ENCODE measurements around the gene RPL29.

Gene RPL29

DNA sequence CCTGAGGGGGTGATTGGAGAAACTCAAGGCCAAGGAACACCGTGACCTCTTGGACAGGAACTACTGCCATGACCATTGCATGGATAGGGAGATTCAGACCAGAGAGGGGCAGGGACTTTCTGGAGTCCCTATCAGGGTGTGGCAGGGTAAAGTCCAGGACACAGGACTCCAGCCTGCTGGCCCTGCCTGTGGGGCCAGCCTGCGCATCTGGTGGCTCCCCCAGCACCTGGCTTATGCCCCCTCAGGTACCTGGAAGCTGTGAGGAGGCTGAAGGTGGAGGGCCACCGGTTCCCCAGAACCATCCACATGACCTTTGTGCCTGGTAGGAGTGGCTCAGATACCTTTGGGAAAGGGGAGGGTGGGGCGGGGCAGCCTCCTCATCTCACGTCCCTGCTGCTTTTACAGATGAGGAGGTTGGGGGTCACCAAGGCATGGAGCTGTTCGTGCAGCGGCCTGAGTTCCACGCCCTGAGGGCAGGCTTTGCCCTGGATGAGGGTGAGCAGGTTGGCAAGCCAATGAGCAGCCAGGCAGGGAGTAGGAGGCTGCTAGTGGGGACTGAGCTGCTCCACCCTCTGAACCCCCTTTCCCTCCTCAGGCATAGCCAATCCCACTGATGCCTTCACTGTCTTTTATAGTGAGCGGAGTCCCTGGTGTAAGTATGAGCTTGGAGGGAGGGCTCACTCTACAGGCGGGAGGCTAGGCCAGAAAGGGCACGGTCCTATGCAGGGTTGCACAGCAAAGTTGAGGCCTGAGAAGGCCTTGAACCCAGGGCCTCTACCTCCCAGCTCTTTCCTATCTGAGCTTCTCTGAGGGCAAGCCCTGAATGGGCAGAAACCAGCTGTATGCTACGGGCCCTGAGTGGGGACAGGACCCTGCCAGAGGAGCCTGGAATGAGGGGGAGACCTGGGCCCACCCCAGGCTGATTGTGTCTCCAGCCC lies 9.4 kb downstream of the RPL29 start:
- intact Hi-C loops (cut with DNase I) = no loop called here

DNA sequence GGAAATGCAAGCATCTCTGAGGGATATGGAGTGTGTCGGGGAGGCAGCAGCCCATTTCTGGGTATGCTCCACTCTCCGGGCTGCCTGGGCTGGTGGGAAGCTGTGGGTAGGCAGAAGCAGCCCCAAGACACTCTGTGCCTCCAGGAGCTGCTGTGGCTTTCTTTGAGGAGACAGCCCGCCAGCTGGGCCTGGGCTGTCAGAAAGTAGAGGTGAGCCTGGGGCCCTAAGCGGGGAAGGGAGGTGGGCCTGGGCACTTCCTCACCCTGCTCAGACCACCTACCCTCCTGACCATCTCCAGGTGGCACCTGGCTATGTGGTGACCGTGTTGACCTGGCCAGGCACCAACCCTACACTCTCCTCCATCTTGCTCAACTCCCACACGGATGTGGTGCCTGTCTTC lies 10.6 kb downstream of the RPL29 start:
- no peak for DNase-seq
- intact Hi-C loops (cut with DNase I) = no loop called here

More for the DNA sequence above, 9.4 kb downstream of the RPL29 start:
- DNase-seq = no peak

DNA sequence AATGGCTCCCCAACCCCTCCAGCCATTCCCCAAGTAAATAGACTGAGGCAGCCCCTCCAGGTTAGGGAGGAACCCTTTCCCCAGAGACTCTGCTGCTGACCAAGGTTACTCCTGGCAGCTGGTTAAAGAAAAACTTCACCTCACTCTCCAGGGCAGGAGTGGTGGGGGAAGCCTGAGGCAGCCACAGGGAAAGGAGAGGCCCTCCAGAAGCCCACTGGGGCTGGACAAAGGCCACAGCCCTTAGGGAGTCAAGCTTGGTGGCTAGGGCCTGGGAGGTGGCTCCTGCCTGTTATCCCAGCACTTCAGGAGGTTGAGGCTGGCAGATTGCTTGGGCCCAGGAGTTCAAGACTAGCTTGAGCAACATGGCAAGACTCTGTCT lies 11.4 kb downstream of the RPL29 start:
- intact Hi-C loops (cut with DNase I) = no loop called here
- peak in 1 of 10 donors; percentile 45 for DNase-seq

DNA sequence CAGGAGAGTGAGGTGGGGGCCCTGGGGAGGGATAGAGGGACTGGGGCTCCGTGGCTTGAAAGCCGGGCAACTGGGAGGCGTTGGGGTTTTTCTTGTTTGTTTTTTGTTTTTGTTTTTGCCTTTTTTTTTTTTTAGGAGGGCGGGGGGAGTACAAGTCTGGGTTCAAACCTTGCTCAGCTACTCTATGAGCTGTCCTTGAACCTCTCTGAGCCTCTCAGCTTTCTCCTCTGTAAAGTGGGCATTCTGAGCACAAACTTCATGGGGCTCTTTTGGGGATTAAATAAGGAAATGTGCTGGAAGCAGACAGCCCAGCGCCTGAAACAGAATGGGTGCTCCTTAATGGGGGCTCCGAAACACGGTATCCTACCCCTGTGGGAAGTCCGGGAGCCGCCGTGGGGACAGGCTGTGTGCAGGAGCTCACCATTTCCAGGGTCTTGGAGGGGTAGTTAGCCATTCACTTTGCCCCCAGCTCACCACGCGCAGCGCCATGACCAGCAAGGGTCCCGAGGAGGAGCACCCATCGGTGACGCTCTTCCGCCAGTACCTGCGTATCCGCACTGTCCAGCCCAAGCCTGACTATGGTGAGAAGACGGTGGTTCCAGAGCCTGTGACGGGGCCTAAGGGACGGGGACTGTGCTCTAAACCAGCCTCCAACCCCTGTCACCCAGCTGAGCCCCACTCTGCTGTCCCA lies 12.0 kb downstream of the RPL29 start:
- DNase-seq = peak in 1 of 10 donors; percentile 79
- intact Hi-C loops (cut with DNase I) = no loop called here

DNA sequence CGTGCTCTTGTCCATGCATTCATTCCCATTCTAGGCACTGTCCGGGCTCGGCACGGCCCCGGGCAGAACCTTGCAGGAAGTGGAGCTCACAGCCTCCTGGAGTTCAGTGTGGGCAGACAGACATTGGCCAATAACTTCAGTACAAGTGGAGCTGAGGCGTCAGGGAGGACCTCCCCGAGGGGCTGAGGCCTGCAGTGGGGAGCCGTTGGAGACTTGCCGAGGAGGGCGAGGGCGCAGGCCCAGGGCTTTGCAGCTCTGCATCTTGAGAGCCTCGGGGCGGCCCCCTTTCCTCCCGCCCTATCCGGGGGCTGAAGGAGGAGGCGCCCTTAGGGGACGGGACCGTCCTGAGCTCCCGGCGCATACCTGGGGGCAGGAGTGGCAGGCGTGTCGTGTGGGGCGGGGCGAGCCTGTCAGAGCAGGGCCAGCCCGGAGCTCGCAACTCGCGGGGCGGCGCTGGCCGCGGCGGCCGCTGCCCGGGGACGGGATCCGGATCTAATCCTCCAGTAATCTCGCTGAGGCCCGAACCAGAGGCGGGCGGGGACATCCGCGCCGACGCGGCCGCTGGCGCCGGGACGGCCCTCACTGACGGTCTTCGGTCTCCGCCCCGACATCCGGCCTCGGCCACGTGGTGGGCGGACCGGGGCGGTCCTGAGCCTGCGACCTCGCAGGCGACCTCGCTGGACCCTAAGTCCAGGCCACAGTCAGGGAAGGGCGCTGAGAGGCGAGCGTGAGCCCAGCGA lies 12.7 kb downstream of the RPL29 start, which contains the start of gene ACY1:
Gene ACY1, plus strand, starts transcription at position 698 of the 740 bp plus-strand sequence. CDS start 530 bp downstream, outside the sequence.
- DNase-seq = peak; percentile 63 to 97 (median 76)
- intact Hi-C loops (cut with DNase I) = no loop called here

DNA sequence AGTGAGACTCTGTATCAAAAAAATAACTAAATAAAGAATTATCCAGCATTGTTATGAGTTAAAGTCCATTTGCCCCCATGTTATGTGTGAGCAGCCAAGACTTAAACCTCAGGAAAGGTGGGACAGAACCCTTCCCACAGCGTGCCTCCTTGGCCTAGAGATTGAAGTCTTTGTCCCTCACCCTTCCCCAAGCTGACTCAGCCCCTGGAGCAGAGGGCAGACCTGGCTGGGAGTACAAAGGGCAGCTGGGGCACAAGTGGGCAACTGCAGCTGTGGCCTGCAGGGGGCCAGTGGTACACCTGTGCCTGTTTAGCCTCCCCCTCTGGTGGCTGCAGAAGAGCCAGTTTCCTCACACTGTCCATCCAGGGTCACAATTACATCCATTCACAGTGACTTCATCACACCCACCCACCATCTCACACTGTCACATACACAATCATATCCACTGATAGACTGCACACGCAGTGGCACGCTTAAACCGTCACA lies 13.3 kb downstream of the RPL29 start:
- DNase-seq = peak in 1 of 10 donors; percentile 71
- intact Hi-C loops (cut with DNase I) = no loop called here

DNA sequence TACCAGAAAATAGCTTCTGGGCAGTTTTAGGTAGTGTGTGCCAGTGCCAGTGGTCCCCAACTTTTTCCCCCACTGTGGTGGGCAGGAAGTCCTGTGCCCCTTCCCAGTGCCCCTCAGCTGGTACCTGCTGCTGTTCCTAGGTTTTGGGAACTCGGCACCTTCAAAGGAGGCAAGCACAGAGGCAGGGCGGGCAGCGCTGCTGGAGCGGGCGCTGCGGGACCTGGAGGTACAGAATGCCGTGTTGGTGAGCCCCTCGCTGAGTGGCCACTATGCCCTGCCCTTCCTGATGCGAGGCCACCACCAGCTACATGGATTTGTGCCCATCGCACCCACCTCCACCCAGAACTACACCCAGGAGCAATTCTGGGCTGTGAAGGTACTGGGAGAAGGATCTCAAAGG lies 15.4 kb downstream of the RPL29 start:
- intact Hi-C loops (cut with DNase I) = no loop called here

DNA sequence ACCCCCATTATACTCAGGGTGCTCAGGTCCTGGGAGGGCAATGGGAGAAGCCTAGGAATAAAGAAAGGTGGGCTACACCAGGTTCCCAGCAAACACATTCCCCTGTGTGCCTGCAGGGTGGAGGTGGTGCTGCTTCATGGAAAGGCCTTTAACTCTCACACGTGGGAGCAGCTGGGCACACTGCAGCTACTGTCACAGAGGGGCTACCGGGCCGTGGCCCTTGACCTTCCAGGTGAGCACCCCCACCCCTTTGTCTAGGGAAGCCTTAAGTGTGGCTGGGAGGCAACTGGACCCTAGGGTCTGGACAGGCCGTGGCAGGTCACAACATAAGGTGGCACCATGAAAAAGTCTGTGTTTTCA lies 17.6 kb downstream of the RPL29 start:
- DNase-seq = peak in 2 of 10 donors; percentile 36 to 53
- intact Hi-C loops (cut with DNase I) = no loop called here

More for the DNA sequence above, 15.4 kb downstream of the RPL29 start:
- peak in 1 of 10 donors; percentile 47 for DNase-seq

DNA sequence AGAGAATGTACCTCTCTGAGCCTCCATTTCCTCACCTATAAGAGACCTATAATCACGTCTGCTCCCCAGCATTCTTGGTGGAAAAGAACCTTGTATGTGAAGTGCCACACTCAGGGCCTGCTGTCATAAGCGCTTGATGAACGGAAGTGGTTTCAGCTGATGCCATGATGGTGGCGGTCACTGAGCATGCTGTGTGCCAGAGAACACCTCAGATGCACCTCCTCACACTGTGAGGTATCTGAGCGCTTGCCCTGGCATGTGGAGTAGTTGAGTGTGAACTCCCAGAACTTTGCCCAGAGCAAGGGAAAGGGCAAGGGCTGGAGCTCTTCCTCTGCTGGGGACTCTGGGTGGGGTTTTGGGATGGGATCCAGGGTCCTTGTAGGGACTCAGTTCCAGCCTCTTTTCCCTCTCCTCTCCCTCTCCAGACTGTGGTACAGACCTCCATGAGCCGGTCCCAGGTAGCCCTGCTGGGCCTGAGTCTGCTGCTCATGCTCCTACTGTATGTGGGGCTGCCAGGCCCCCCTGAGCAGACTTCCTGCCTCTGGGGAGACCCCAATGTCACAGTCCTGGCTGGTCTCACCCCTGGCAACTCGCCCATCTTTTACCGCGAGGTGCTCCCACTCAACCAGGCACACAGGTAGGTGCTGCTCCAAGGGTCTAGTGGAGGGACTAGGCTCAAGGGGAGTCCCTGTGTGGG lies 18.1 kb downstream of the RPL29 start:
- intact Hi-C loops (cut with DNase I) = no loop called here
- DNase-seq = peak in 1 of 10 donors; percentile 79

DNA sequence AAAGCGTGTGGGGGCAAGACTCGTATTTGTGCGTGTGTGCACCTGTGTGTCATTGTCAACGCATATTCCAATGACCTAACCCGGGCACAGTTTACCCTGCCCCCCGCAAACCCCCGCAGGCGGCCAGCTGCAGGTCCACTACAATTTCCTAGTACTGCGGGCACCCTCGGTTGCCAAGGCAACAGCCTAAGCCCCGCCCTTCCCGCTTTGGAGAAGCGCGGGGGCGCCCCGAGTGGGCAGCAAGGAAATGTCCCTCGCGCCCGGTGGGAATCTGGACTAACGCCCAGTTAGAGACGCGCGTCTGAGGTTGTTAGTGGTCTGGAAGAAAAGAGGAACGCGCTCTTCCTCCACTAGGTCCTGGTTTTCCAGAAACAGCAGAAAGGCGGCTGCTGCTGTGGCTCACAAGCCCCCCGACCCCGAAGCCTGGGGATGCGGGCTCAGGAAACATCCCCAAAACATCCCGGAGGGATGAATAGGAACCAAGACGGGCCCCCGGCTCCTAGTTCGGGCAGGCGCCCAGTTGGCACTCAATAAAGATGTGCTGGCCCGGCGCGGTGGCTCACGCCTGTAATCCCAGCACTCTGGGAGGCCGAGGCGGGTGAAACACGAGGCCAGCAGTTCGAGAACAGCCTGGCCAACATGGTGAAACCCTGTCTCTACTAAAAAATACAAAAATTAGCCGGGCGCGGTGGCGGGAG lies 19.7 kb downstream of the RPL29 start:
- intact Hi-C loops (cut with DNase I) = no loop called here
- peak; percentile 78 to 98 (median 90) for DNase-seq

DNA sequence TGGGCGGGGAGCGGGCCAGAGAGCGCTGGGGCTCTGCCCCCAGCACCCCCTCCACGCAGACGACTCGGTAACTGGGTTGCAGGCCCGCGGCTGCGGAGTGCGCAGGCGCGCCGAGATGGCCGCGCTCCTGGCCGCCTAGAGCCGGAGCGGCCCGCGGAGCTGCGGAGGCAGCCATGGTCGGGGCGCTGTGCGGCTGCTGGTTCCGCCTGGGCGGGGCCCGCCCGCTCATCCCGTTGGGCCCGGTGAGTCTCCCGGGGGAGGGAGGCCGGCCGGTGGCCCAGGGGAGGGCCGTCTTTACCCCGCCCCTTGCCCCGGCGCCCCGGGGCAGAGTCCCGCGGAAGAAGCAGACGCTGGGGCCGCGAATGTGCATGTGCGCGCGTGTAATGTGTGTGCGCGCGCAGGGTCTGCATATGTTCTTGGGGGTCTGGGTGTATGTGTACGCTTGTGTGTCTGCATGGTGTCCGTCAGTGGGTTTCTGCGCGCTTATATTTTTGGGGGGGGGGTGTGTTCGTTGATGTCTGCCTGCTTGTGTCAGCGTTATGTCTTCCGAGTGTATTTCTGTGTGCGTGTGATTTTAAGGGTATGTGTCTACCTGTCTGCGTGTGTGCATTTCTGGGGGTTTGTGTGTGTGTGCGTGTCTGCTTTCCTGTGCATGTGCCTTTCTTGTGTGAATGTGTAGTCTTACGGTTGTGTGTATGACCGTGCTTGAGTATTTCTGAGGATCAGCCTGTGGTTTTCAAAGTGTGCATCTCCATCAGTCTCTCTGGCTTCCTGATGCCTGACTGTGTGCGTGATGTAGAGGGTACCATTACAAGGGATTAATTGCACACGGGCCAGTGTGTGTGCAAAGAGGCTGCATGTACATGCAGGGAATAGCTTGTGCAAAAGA lies 20.5 kb downstream of the RPL29 start, which contains the start of gene ABHD14A:
Gene ABHD14A, plus strand, starts transcription at position 102 of the 889 bp plus-strand sequence. Its CDS starts 72 bp downstream, at position 174.
- intact Hi-C loops (cut with DNase I) = loop anchor here (1.0 kb wide), 1 partner anchor 33 kb away; the partner anchor contains the start of gene PARP3
- peak; percentile 62 to 97 (median 73) for DNase-seq

DNA sequence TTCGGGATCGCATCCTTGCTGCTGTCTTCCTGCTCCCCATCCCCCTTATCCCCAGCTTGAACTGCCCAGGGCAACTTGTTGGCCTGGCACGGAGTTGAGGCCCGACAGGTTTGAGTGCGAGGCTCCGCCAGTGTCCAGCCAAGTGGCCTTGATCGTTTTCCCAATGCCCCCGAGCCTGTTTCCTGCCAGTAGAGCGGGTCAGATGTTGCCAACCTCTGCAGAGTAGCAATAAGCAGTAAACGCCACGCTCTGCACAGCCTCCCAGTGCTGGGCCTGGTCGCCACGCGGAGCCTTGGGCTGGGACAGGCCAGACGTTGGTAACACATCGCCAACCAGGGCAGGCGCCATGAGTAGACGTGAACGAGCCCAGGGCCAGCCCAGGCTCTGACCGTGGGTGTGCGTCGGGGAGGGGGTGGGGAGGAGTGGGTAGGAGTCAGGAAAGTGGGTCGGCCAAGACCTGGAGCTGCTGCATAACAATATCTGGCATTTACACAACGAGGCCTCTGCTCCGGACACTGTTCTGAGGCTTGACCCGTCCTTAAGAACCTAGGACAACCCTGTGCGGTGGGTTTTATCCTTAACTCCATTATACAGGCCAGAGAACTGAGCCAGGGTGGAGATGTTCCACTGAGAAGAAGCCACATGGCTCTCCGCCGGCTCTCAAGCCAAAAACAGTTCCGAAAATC lies 21.3 kb downstream of the RPL29 start:
- intact Hi-C loops (cut with DNase I) = loop anchor here (1.0 kb wide), 1 partner anchor 32 kb away; the partner anchor contains the start of gene PARP3
- DNase-seq = peak in 3 of 10 donors; percentile 33 to 80 (median 79)

DNA sequence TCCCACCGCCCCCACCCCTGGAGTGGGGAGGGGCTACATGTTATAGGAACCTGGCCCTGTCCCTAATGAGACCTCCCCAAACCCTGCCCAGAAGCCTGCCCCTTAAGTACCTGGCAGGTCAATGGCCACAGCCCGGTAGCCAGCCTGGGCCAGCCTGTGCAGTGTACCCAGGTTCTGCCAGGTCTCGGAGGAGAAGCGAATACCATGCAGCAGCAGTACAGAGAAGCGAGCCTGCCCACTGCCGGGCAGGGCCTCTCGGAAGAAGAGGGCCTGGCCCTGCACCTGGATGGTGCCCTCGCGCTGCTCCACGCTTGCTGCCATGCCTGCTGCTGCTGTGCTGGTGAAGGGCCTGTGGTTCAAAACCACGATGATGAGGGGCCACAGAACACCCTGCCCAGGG lies 24.3 kb downstream of the RPL29 start:
- intact Hi-C loops (cut with DNase I) = no loop called here
- peak in 1 of 10 donors; percentile 47 for DNase-seq

DNA sequence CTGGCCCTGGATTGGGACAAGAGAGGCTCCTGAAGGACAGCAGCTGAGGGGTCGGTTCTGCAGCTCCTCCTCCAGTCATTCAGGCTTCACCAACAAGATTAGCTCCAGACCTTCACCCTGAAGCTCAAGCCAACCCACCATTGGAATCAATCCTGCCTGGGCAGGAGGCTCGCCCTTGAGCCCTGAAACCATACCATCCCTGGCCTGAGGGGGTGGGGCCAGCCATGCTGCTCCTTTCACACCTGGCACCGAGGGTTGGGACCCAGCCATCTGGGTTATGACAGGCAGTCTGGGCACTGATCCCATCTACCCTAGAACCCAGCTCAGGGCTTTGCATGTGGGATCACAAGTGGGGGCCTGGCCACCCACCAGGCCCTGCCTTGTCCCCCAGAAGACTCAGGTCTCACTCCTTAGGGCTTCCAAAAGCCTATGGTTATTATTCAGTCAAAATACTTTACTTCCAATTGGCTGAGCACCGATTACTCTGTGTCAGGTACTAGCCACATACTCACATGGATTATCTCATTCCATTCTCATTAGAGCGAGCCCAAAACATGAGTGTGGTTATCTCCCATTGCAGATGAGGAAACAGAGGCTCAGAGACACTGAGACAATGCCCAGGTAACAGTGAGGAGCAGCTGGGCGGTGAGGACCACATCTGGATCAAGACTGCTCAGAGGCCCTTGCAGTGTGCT lies 24.9 kb downstream of the RPL29 start:
- intact Hi-C loops (cut with DNase I) = no loop called here
- no peak for DNase-seq

DNA sequence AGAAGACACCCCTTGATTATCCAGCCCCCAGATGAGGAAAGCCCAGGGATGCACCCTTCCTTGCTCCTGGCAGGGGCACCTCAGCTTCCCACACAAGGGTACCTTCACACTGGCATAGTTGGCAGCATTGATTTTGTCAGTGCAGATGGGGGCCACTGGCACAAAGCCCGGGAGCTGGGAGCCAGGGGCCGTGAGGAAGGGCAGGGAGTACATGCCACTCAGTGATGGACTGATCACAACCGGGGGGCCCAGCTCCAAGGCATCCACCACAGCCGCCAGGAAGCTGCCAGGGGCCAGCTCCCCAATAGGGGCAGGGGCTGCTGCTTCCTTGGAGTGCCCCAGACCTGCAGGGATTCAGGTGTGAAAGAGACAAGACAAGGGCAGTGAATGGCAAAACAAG lies 25.9 kb downstream of the RPL29 start:
- no peak for DNase-seq

DNA sequence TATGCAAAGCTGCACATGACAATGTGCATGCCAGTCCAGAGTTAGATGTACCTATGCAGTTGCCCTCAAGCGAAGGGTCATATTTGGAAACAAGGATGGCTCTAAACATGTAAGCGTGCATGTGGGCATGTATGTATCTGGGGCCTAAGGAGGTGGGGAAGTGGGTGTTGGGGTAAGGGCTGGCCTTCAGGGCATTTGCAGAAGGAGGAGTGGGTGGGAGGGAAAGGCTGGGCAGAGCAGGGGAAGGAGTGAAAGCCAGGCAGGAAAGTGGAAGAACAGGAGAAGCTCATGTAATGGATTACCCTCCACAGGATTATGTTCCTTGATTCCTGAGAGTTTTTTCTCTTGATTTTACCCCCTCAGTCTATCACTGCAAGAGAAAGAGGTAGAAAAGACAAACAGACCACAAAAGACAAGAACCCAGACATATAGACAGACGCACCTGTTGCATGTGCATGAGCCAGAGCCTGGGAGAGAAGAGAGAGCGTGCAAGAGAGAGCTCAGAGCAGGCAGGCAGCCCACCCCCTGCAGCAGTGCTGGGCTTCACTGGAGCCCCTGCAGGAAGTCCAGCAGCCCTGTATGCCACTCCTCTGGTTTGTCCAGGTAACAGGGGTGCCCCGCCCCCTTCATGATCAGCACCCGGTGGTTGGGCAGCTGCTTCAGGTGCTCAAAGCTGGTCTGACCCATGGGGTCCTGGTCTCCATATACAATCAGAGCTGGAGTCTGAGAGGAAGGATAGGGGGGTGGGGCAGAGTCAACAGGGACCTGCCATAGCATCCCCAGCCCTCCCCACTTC lies 26.6 kb downstream of the RPL29 start:
- intact Hi-C loops (cut with DNase I) = no loop called here
- DNase-seq = no peak

More for the DNA sequence above, 25.9 kb downstream of the RPL29 start:
- intact Hi-C loops (cut with DNase I) = no loop called here

Data from posterior cingulate gyrus (tissue), 11 donors.